Glomerular endothelial cell (primary cell): Measurements from ENCODE around the gene MARCHF9. TPM values are rescaled to one million over a fixed set of nuclear protein-coding genes. Genes with fewer than 3 reads are reported as not detected.

Experiments
- DNase-seq: peaks from one replicate; pipeline ENCODE4 v3.0.0-alpha.2; 2011; ENCODE audit warnings: low read depth, low spot score; ENCODE audit errors: extremely low read depth
- total RNA-seq: library from RNA; depleted of rRNA; stranded (reverse); fragments of >200 nt; gene quantifications from 2 replicates; pipeline ENCODE4 v1.2.3, GENCODE V29; 2015

The MARCHF9 gene
- total RNA-seq, 1 donor from 2014 or later, result 8.6 TPM

- DNase-seq, result no peak
Measured at GRCh38 chr12:57793920-57794319, 39.0 kb downstream of the MARCHF9 start.

- DNase-seq, result no peak
Measured at GRCh38 chr12:57795354-57795753, 40.5 kb downstream of the MARCHF9 start.

GRCh38 chr12:57796996-57797395 lies 42.1 kb downstream of the MARCHF9 start:
- no peak for DNase-seq

- no peak for DNase-seq
Measured at GRCh38 chr12:57797933-57798332, 43.0 kb downstream of the MARCHF9 start.

GRCh38 chr12:57800965-57801364 lies 46.1 kb downstream of the MARCHF9 start:
- no peak for DNase-seq

GRCh38 chr12:57802607-57803006 lies 47.7 kb downstream of the MARCHF9 start:
- DNase-seq, result no peak

GRCh38 chr12:57803319-57803893 lies 48.5 kb downstream of the MARCHF9 start:
- no peak for DNase-seq

- DNase-seq, result no peak
Measured at GRCh38 chr12:57806677-57807076, 51.8 kb downstream of the MARCHF9 start.

GRCh38 chr12:57807285-57807684 lies 52.4 kb downstream of the MARCHF9 start:
- DNase-seq, result no peak

- DNase-seq, result no peak
Measured at GRCh38 chr12:57808351-57808750, 53.4 kb downstream of the MARCHF9 start.

GRCh38 chr12:57809425-57809824 lies 54.5 kb downstream of the MARCHF9 start:
- no peak for DNase-seq

Other genes starting within 250 kb of the MARCHF9 start
- gene DDIT3, start 234.6 kb upstream of the MARCHF9 start, total RNA-seq, result 14.0 and 19.1 TPM in 2 replicates
- 28.4 and 31.7 TPM in 2 replicates for gene MBD6, start 232.3 kb upstream of the MARCHF9 start, total RNA-seq
- 227 and 287 TPM in 2 replicates for gene DCTN2, start 207.9 kb upstream of the MARCHF9 start, total RNA-seq
- gene KIF5A, start 205.1 kb upstream of the MARCHF9 start, total RNA-seq, result 0.06 and 0.10 TPM in 2 replicates
- 7.3 and 9.9 TPM in 2 replicates for gene PIP4K2C, start 163.9 kb upstream of the MARCHF9 start, total RNA-seq
- 4.2 and 4.8 TPM in 2 replicates for gene DTX3, start 150.3 kb upstream of the MARCHF9 start, total RNA-seq
- gene ARHGEF25, start 143.7 kb upstream of the MARCHF9 start, total RNA-seq, result 1.4 and 2.0 TPM in 2 replicates
- 1.1 and 2.9 TPM in 2 replicates for gene B4GALNT1, start 121.9 kb upstream of the MARCHF9 start, total RNA-seq
- gene OS9, start 61.0 kb upstream of the MARCHF9 start, total RNA-seq, result 241 and 260 TPM in 2 replicates
- 0.47 TPM in 1 of 2 replicates, not detected in the other for gene AGAP2, start 16.4 kb upstream of the MARCHF9 start, total RNA-seq
- gene TSPAN31, start 10.1 kb upstream of the MARCHF9 start, total RNA-seq, result 38.0 and 57.3 TPM in 2 replicates
- 160 and 197 TPM in 2 replicates for gene CDK4, start 2.8 kb upstream of the MARCHF9 start, total RNA-seq
- 0.15 and 1.1 TPM in 2 replicates for gene CYP27B1, start 12.0 kb downstream of the MARCHF9 start, total RNA-seq
- 11.3 and 18.1 TPM in 2 replicates for gene METTL1, start 17.0 kb downstream of the MARCHF9 start, total RNA-seq
- 4.7 and 6.9 TPM in 2 replicates for gene EEF1AKMT3, start 17.5 kb downstream of the MARCHF9 start, total RNA-seq
- 25.3 and 27.9 TPM in 2 replicates for gene TSFM, start 27.7 kb downstream of the MARCHF9 start, total RNA-seq
- gene AVIL, start 63.6 kb downstream of the MARCHF9 start, total RNA-seq, result 0.39 and 0.99 TPM in 2 replicates
- gene CTDSP2, start 91.6 kb downstream of the MARCHF9 start, total RNA-seq, result 100 and 106 TPM in 2 replicates
- gene ATP23, start 186.5 kb downstream of the MARCHF9 start, total RNA-seq, result 6.6 and 7.5 TPM in 2 replicates